Activated naive CD8-positive, alpha-beta T cell treated with anti-CD3 and anti-CD28 coated beads, Interleukin-2, amount 50 U/mL, for 24 hours (primary cell): ENCODE measurements around the gene CHMP4B.

Experiments
- ATAC-seq: fragments of 150-1000 bp; cut with Tn5 transposase; one replicate; pipeline ENCODE4 v1.10.0; 2021
- DNase-seq: peaks from one replicate; pipeline ENCODE4 v3.0.0; 2021
- H3K27ac Mint-ChIP-seq: one replicate; pipeline ENCODE4 v1.8.0; 2021; ENCODE audit warnings: mild to moderate bottlenecking, mixed read lengths
- H3K27me3 Mint-ChIP-seq: one replicate; pipeline ENCODE4 v1.8.0; 2021; ENCODE audit warnings: mixed read lengths
- H3K36me3 Mint-ChIP-seq: one replicate; pipeline ENCODE4 v1.8.0; 2021; ENCODE audit warnings: low read depth, mixed read lengths
- H3K4me1 Mint-ChIP-seq: one replicate; pipeline ENCODE4 v1.8.0; 2021; ENCODE audit warnings: mixed read lengths
- H3K4me3 Mint-ChIP-seq: one replicate; pipeline ENCODE4 v1.8.0; 2021; ENCODE audit warnings: mild to moderate bottlenecking, moderate library complexity, mixed read lengths
- H3K9me3 Mint-ChIP-seq: one replicate; pipeline ENCODE4 v1.8.0; 2021; ENCODE audit warnings: mixed read lengths

The CHMP4B gene

DNA sequence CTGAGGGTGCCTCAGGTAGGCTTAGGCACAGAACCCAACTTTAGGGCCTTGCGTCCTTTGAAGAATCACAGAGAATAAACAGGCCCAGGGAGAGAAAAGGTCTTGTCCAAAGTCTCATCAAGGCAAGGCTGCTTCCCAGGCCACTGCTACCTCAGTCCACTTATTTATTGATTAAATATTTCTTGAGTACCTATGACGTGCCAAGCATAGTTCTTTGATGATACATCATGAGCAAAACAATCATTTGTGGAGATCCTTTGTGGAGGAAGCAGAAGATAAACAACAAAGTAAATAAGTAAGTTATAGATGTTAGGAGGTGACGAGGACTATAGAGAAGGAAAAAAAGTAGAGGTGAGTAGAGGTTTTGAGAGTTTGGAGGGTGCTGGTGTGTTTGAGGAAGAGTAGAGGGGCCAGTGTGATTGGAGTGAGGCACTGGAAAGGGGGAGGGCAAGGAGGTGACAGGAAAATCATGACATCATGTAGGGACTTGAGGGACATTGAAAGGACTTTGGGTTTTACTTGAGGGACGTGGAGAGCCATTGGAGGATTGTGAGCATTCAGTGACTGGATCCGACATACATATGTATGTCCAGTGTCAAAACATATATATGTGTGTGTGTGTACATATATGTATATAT is 14.1 kb upstream of the CHMP4B start:
- H3K36me3 Mint-ChIP-seq: peaks cover 1% of the 10 kb centered on the region
- no peaks in the 10 kb centered on the region for H3K27me3 Mint-ChIP-seq
- no peaks in the 10 kb centered on the region for H3K9me3 Mint-ChIP-seq
- H3K4me1 Mint-ChIP-seq: no peaks in the 10 kb centered on the region
- H3K27ac Mint-ChIP-seq: no peak overlapping the region
- DNase-seq (no peak), ATAC-seq (no peak)
- H3K4me3 Mint-ChIP-seq: no peak overlapping the region

DNA sequence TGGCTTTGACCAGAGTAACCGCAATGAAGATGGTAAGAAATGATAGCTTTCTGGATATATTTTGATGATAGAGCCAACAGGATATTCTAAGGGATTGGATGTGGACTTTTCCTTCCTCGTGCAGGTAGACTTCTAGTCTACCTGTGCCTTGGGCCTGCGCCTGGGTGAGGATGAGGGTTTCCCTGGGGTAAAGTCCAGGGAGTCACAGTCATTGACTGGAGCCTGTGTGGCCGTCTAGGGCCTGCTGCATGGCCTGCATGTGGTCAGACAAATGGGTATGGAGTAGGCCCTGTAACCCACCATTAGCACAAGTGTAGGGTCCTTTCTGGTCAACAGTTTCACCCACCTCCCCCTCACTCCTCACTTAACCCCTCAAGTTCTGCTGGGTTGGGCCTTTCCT is 12.7 kb upstream of the CHMP4B start:
- ATAC-seq (no peak), DNase-seq (no peak)
- H3K4me3 Mint-ChIP-seq: no peak overlapping the region
- no peaks in the 10 kb centered on the region for H3K27me3 Mint-ChIP-seq
- H3K9me3 Mint-ChIP-seq: no peaks in the 10 kb centered on the region
- no peaks in the 10 kb centered on the region for H3K36me3 Mint-ChIP-seq
- no peaks in the 10 kb centered on the region for H3K4me1 Mint-ChIP-seq
- no peak overlapping the region for H3K27ac Mint-ChIP-seq

DNA sequence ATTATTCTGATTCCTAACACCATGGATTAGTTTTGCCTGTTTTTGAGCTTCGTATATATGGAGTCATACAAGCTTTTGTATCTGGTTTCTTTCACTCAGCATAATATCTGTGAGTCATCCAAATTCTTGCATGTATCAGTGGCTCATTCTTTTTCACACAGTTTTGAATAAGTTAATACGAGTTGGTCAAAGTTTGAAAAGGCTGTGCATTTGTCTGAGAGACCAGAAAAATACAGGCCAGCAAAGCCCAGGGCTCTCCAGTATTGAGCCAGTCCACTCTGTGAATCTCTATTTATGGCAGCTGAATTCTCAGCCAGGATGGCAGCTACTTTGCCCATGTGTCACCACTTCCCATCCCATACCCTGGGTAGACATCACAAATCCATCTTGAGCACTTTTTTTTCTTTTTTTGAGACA is 7.2 kb upstream of the CHMP4B start:
- Mint-ChIP-seq H3K9me3 (no peaks in the 10 kb centered on the region), H3K4me1 (no peaks in the 10 kb centered on the region), H3K36me3 (no peaks in the 10 kb centered on the region), H3K4me3 (no peak overlapping the region), H3K27me3 (no peaks in the 10 kb centered on the region), H3K27ac (no peak overlapping the region)
- DNase-seq (no peak), ATAC-seq (no peak)

GRCh38 chr20:33808388-33808787 is 2.8 kb upstream of the CHMP4B start:
- Mint-ChIP-seq H3K9me3 (no peaks in the 10 kb centered on the region), H3K27me3 (no peaks in the 10 kb centered on the region), H3K4me3 (no peak overlapping the region), H3K36me3 (peaks cover 18% of the 10 kb centered on the region), H3K27ac (no peak overlapping the region), H3K4me1 (peaks cover 15% of the 10 kb centered on the region)
- ATAC-seq (no peak), DNase-seq (no peak)

DNA sequence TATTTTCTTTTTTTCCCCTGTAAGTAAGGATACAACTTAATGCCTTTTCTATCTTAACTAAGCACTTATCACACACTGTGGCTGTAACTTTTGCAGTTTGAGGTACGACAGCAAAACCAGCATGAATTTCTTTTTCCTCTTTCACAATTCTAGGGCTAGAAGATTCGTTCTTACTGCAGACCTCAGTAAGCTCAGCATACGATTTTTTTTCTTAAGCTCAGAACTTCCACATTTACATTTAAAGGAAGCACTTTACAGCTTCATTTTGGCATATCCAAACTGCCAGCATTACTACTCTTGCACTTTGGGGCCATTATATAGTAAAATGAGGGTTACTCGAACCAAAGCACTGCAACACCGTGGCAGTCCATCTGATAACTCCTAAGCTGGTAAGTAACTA is 889 bp upstream of the CHMP4B start:
- Mint-ChIP-seq H3K4me3 (no peak overlapping the region), H3K27me3 (no peaks in the 10 kb centered on the region), H3K9me3 (no peaks in the 10 kb centered on the region), H3K27ac (no peak overlapping the region), H3K4me1 (peaks cover 32% of the 10 kb centered on the region), H3K36me3 (peaks cover 24% of the 10 kb centered on the region)
- ATAC-seq (no peak), DNase-seq (no peak)

DNA sequence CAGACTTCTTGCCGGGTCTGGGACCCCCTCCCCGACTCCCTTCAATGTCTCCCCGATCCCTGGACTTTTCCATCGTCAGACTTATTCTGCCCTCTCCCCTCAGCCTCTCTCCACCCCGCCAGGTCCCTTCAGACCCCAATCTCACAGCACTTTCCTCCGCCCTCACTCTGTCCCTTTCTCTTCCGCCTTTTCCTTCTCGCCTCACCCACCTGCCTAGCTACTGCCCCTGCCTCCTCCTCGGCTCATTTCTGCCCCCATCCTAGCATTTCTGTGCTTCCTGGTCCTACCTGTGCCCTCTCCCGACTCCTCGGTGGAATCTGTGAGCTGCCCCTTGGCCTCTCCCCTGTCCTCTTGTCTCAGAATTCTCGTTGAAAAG is 616 bp downstream of the CHMP4B start:
- no peaks in the 10 kb centered on the region for H3K9me3 Mint-ChIP-seq
- peak overlapping the region; percentile 99 for H3K4me3 Mint-ChIP-seq
- peaks cover 32% of the 10 kb centered on the region for H3K36me3 Mint-ChIP-seq
- H3K27me3 Mint-ChIP-seq: no peaks in the 10 kb centered on the region
- H3K4me1 Mint-ChIP-seq: peaks cover 47% of the 10 kb centered on the region
- DNase-seq (no peak), ATAC-seq (no peak)
- peak overlapping the region; percentile 98 for H3K27ac Mint-ChIP-seq

- Mint-ChIP-seq H3K9me3 (no peaks in the 10 kb centered on the region), H3K27me3 (no peaks in the 10 kb centered on the region), H3K36me3 (peaks cover 32% of the 10 kb centered on the region), H3K4me3 (peak overlapping the region; percentile 99), H3K4me1 (peaks cover 52% of the 10 kb centered on the region), H3K27ac (peak overlapping the region; percentile 98)
- DNase-seq (peak; percentile 66), ATAC-seq (peak; percentile 31)
Observed at GRCh38 chr20:33812152-33812849, 1.2 kb downstream of the CHMP4B start.

DNA sequence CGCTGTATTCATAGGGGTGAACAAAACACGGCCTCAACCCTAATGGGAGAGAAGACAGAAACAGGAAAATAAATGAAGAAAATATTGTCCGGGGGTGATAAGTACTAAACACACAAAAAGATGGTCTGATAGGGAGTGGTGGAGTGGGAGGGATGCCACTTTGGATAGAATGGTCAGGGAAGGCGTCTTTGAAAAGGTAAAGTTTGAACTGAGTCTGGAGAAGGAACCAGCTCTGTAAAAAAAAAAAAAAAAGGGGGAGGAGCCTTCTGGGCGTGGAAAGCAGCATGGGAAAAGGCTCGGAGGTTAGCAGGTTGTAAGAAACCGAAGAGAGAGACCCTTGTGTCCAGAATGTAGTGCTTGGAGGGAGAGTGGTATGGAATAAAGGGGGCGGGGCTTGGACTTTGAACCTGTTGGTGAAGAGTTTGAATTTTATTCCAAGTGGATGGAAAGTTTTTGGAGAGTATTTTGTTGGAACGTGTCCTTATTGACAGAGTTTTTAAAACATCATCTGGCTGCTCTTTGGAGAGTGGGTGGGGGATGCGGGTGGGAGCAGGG is 1.8 kb downstream of the CHMP4B start:
- DNase-seq: no peak
- ATAC-seq: no peak
- H3K36me3 Mint-ChIP-seq: peaks cover 32% of the 10 kb centered on the region

GRCh38 chr20:33814238-33814712 is 3.1 kb downstream of the CHMP4B start:
- ATAC-seq (no peak), DNase-seq (no peak)
- Mint-ChIP-seq H3K27ac (peak overlapping the region; percentile 33), H3K4me3 (peak overlapping the region; percentile 99), H3K27me3 (no peaks in the 10 kb centered on the region), H3K4me1 (peaks cover 71% of the 10 kb centered on the region), H3K9me3 (no peaks in the 10 kb centered on the region), H3K36me3 (peaks cover 32% of the 10 kb centered on the region)

More for the DNA sequence above, 1.8 kb downstream of the CHMP4B start:
- Mint-ChIP-seq H3K9me3 (no peaks in the 10 kb centered on the region), H3K4me3 (peak overlapping the region; percentile 99), H3K4me1 (peaks cover 59% of the 10 kb centered on the region), H3K27ac (peak overlapping the region; percentile 98), H3K27me3 (no peaks in the 10 kb centered on the region)

- ATAC-seq (no peak), DNase-seq (no peak)
- no peak overlapping the region for H3K27ac Mint-ChIP-seq
- no peaks in the 10 kb centered on the region for H3K27me3 Mint-ChIP-seq
- H3K36me3 Mint-ChIP-seq: peaks cover 32% of the 10 kb centered on the region
- H3K9me3 Mint-ChIP-seq: no peaks in the 10 kb centered on the region
- H3K4me3 Mint-ChIP-seq: no peak overlapping the region
- H3K4me1 Mint-ChIP-seq: peaks cover 80% of the 10 kb centered on the region
Observed at GRCh38 chr20:33815671-33816070, 4.5 kb downstream of the CHMP4B start.

DNA sequence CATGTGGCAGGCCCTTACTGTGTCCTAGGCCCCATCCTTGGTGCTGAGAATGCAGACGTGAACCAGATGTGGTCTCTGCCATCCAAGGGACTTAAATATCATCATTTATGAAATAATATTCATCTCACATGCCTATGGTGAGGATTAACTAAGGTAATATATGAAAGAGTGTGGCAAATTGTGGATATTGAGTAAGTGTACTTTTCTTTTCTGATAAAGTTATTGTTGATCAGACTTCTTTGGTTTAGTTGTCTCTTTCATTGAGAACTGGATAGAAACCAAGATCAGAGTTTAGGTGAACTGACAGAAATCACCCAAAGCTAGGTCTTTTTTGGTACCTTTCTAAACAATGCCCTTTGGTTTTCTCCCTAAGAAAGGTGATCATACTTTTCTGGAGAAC is 5.0 kb downstream of the CHMP4B start:
- Mint-ChIP-seq H3K27ac (no peak overlapping the region), H3K27me3 (no peaks in the 10 kb centered on the region), H3K4me3 (no peak overlapping the region), H3K9me3 (no peaks in the 10 kb centered on the region), H3K36me3 (peaks cover 32% of the 10 kb centered on the region), H3K4me1 (peaks cover 80% of the 10 kb centered on the region)
- DNase-seq (no peak), ATAC-seq (no peak)

GRCh38 chr20:33817411-33817810 is 6.3 kb downstream of the CHMP4B start:
- Mint-ChIP-seq H3K36me3 (peaks cover 24% of the 10 kb centered on the region), H3K27ac (peak overlapping the region; percentile 1), H3K4me3 (no peak overlapping the region), H3K9me3 (no peaks in the 10 kb centered on the region), H3K27me3 (no peaks in the 10 kb centered on the region), H3K4me1 (peaks cover 87% of the 10 kb centered on the region)
- DNase-seq (no peak), ATAC-seq (no peak)

DNA sequence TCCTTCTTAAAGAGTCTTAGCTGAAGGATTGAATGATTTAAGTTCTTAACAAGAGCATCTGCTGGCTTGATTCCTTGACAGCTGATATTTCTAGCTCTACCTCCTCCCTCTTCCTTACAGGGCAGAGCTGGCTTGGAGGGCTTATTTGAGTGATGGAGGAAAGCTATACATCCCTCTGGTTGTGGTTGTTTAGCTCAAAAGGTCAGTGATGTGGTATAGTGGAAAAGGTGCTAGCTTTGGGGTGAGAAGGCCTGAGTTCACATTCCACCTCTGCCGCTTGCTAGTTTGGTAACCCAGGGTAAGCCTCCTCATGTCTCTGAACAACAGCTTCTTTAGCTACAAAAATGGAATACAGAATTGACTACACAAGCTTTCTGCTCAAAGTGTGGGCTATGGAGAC is 8.3 kb downstream of the CHMP4B start:
- Mint-ChIP-seq H3K27ac (peak overlapping the region; percentile 20), H3K4me1 (peaks cover 84% of the 10 kb centered on the region), H3K9me3 (no peaks in the 10 kb centered on the region), H3K4me3 (no peak overlapping the region), H3K27me3 (no peaks in the 10 kb centered on the region), H3K36me3 (peaks cover 20% of the 10 kb centered on the region)
- peak; percentile 76 for ATAC-seq
- no peak for DNase-seq

- H3K4me1 Mint-ChIP-seq: peaks cover 86% of the 10 kb centered on the region
- no peaks in the 10 kb centered on the region for H3K9me3 Mint-ChIP-seq
- no peak overlapping the region for H3K27ac Mint-ChIP-seq
- H3K27me3 Mint-ChIP-seq: no peaks in the 10 kb centered on the region
- ATAC-seq (no peak), DNase-seq (no peak)
- H3K36me3 Mint-ChIP-seq: peaks cover 20% of the 10 kb centered on the region
- H3K4me3 Mint-ChIP-seq: no peak overlapping the region
Observed at GRCh38 chr20:33820362-33820761, 9.2 kb downstream of the CHMP4B start.

DNA sequence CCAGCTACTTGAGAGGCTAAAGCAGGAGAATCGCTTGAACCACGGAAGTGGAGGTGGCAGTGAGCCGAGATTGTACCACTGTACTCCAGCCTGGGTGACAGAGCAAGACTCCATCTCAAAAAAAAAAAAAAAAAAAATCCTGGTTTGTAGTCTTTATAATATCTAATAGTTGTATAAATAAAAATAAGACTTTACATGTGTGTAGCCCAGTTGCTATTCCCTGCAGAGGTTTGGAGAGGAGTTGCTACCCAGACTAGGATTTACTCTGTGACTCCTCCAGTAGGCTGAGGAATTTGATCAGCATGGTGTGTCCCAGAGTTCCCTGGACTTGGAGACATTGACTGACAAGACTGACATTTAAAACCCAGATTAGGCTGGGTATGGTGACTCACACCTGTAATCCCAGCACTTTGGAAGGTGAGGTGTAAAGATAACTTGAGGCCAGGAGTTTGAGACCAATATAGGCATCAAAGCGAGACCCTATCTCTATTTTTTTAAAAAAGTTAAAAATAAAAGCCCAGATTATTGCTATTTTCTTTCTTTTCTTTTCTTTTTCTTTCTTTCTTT is 10.2 kb downstream of the CHMP4B start:
- Mint-ChIP-seq H3K4me1 (peaks cover 86% of the 10 kb centered on the region), H3K27ac (no peak overlapping the region), H3K4me3 (no peak overlapping the region), H3K9me3 (no peaks in the 10 kb centered on the region), H3K27me3 (no peaks in the 10 kb centered on the region), H3K36me3 (peaks cover 12% of the 10 kb centered on the region)
- DNase-seq: no peak
- ATAC-seq: no peak
